ENCODE measurements around the gene SAXO1. TPM values are rescaled to one million over a fixed set of nuclear protein-coding genes. Genes with fewer than 3 reads are reported as not detected.

SAXO1 gene
- total RNA-seq, 1 donor from 2014 or later, result 0.02 TPM

- no peaks in the 10 kb centered on the region for H3K36me3 Mint-ChIP-seq (ENCODE audit: low read depth)
- ATAC-seq (ENCODE audit: low read depth) (no peak), DNase-seq (no peak)
- H3K27ac Mint-ChIP-seq, result no peak overlapping the region
- CTCF ChIA-PET, result no interaction called here
- peaks cover 2% of the 10 kb centered on the region for H3K4me1 Mint-ChIP-seq
- peaks cover 10% of the 10 kb centered on the region for H3K27me3 Mint-ChIP-seq
- POLR2A ChIA-PET, result no interaction called here
- intact Hi-C loops (cut with micrococcal nuclease), result no loop called here
- no peak for TF ChIP-seq CTCF (IDR thresholded peaks at IDR 0.05)
- H3K9me3 Mint-ChIP-seq, result no peaks in the 10 kb centered on the region
- no peak overlapping the region for H3K4me3 Mint-ChIP-seq
Measured at GRCh38 chr9:19030899-19031298, 2.1 kb downstream of the SAXO1 start.

DNA sequence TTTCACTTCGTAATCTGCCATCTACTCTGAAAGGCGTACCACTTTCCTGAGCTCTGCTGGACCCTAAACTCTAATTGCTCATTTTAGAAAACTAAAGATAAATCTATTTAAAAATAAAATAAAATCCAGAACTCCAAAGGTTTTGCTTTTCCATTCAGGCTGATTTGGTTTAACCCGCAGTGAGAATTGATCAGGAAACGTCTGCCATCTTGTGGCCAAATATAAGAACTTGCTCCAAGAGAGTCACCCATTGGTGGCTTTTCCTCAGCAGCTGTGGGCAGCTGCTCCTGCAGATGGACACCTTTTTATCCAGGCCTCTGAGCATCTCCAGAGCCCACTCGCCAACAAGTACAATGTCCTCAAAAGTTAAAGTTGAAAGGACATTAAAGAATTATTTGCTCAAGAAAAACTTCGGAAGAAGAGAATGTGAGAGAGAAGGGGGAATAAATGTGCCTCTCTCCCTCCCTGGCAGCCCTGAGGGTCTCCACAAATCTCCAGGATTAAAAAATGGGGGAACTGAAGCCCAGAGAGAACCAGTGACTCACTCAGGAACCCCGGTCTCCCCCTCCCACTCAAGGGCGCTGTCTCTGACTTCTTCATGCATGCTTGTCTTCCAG lies 4.1 kb downstream of the SAXO1 start:
- ATAC-seq (ENCODE audit: low read depth) (peak; percentile 49), DNase-seq (no peak)
- no peak overlapping the region for H3K27ac Mint-ChIP-seq
- no peaks in the 10 kb centered on the region for H3K9me3 Mint-ChIP-seq
- H3K4me3 Mint-ChIP-seq, result no peak overlapping the region
- peaks cover 2% of the 10 kb centered on the region for H3K4me1 Mint-ChIP-seq
- ChIA-PET POLR2A (interaction anchor here (1.0 kb wide), 1 partner anchor 20 kb away, joined by 4 read pairs; the partner anchor contains the start of gene RRAGA), CTCF (interaction anchor here (1.0 to 4.1 kb wide), 5 partner anchors 8 to 775 kb away, joined by 3 to 16 read pairs (median 4); partner anchors contain the start of gene RRAGA)
- intact Hi-C loops (cut with micrococcal nuclease), result loop anchor here (1.0 kb wide), 3 partner anchors 145 to 774 kb away; no protein-coding TSS in a partner anchor
- H3K36me3 Mint-ChIP-seq (ENCODE audit: low read depth), result no peaks in the 10 kb centered on the region
- H3K27me3 Mint-ChIP-seq, result peaks cover 5% of the 10 kb centered on the region
- no peak for TF ChIP-seq CTCF (IDR thresholded peaks at IDR 0.05)

GRCh38 chr9:19027825-19028224 lies 5.2 kb downstream of the SAXO1 start:
- peaks cover 8% of the 10 kb centered on the region for H3K27me3 Mint-ChIP-seq
- H3K4me1 Mint-ChIP-seq, result peaks cover 2% of the 10 kb centered on the region
- H3K9me3 Mint-ChIP-seq, result no peaks in the 10 kb centered on the region
- no peak for DNase-seq
- CTCF ChIA-PET, result interaction anchor here (2.0 to 4.1 kb wide), 2 partner anchors 21 to 773 kb away, joined by 4 to 16 read pairs; partner anchors contain the start of gene RRAGA
- no peak overlapping the region for H3K27ac Mint-ChIP-seq
- no peaks in the 10 kb centered on the region for H3K36me3 Mint-ChIP-seq (ENCODE audit: low read depth)
- ATAC-seq (ENCODE audit: low read depth), result no peak
- no peak overlapping the region for H3K4me3 Mint-ChIP-seq
- no peak for TF ChIP-seq CTCF (IDR thresholded peaks at IDR 0.05)
- POLR2A ChIA-PET, result no interaction called here
- intact Hi-C loops (cut with micrococcal nuclease), result no loop called here

DNA sequence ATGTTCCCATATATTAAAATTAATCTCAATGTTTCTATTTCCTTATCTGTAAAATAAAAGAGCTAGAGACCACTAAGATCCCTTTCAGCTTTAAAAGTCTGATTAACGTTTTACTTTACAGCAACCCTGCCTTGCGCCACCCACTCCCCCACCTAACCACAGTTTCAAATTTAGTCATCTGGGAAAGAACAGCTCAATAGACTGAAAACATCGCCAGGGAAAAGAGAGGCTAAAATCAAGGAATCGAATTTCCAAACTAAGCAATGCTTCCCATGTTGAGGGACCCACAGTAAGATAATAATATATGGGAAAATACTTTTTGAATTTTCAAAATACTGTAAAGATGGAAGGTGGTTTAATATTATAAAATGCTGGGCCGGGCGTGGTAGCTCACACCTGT lies 6.6 kb downstream of the SAXO1 start:
- Mint-ChIP-seq H3K27ac (no peak overlapping the region), H3K9me3 (no peaks in the 10 kb centered on the region), H3K27me3 (peaks cover 8% of the 10 kb centered on the region), H3K4me1 (peaks cover 2% of the 10 kb centered on the region), H3K4me3 (no peak overlapping the region), H3K36me3 (ENCODE audit: low read depth) (no peaks in the 10 kb centered on the region)
- ChIA-PET CTCF (interaction anchor here (4.1 kb wide), 1 partner anchor 772 kb away, joined by 16 read pairs; no protein-coding TSS in a partner anchor), POLR2A (no interaction called here)
- DNase-seq (no peak), ATAC-seq (ENCODE audit: low read depth) (no peak)
- TF ChIP-seq CTCF (IDR thresholded peaks at IDR 0.05), result no peak
- intact Hi-C loops (cut with micrococcal nuclease), result no loop called here

DNA sequence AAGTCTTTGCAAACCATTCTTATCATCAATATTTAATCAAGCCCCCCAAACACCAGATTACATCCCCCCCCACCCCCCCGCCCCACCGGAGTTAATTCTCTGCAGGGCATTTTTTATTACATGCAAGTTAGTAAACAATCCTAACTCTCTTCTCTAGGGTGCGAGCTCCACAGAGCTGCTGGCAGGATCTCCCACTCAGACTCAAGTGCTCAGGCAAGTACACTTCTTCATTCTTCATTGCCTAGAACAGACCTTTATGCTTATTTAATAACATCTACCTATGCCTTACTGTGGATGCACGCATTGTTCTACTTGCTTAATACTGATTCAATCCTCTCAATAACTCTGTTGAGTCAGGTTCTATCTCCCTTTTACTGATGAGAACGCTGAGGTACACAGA lies 9.9 kb downstream of the SAXO1 start:
- H3K27ac Mint-ChIP-seq, result no peak overlapping the region
- no peak for TF ChIP-seq CTCF (IDR thresholded peaks at IDR 0.05)
- H3K36me3 Mint-ChIP-seq (ENCODE audit: low read depth), result no peaks in the 10 kb centered on the region
- no peaks in the 10 kb centered on the region for H3K9me3 Mint-ChIP-seq
- intact Hi-C loops (cut with micrococcal nuclease), result no loop called here
- POLR2A ChIA-PET, result no interaction called here
- ATAC-seq (ENCODE audit: low read depth) (no peak), DNase-seq (no peak)
- peaks cover 3% of the 10 kb centered on the region for H3K27me3 Mint-ChIP-seq
- no peak overlapping the region for H3K4me3 Mint-ChIP-seq
- H3K4me1 Mint-ChIP-seq, result no peaks in the 10 kb centered on the region
- CTCF ChIA-PET, result no interaction called here
